GM23338 (cell line): ENCODE data around the gene WNT2. TPM values are rescaled to one million over a fixed set of nuclear protein-coding genes. Genes with fewer than 3 reads are reported as not detected.
A peak's percentile ranks its signal among the peaks of the same experiment; 100 is the strongest.

Source experiments
- ATAC-seq: fragments of 200-7000 bp; cut with Tn5 transposase; 3 replicates; pipeline ENCODE4 v1.9.1; 2020
- DNase-seq: peaks from one replicate; pipeline ENCODE4 v3.0.0-alpha.2; 2015; ENCODE audit warnings: low spot score
- H2AFZ ChIP-seq: fragments of 200-600 bp; sonication (generic); 2 replicates; pipeline ENCODE4 v1.8.0; 2016; ENCODE audit warnings: antibody characterized with exemption, mild to moderate bottlenecking, moderate library complexity
- H3F3A ChIP-seq: fragments of 200-600 bp; sonication (generic); replicated peaks from 2 replicates; pipeline ENCODE4 v1.8.0; 2017; ENCODE audit warnings: antibody characterized with exemption, mixed run types, low read depth
- H3K27ac ChIP-seq: fragments of 200-600 bp; sonication (generic); 2 replicates; pipeline ENCODE4 v1.6.1; 2016; ENCODE audit warnings: low read depth
- H3K27me3 ChIP-seq: fragments of 200-600 bp; sonication (generic); 2 replicates; pipeline ENCODE4 v1.8.0; 2016; ENCODE audit warnings: mild to moderate bottlenecking, mixed run types, moderate library complexity; ENCODE audit not compliant: insufficient read depth
- H3K36me3 ChIP-seq: fragments of 200-600 bp; sonication (generic); 2 replicates; pipeline ENCODE4 v1.8.0; 2016; ENCODE audit warnings: mild to moderate bottlenecking; ENCODE audit not compliant: insufficient read depth
- H3K4me1 ChIP-seq: fragments of 200-600 bp; sonication (generic); 2 replicates; pipeline ENCODE4 v1.8.0; 2016; ENCODE audit warnings: mild to moderate bottlenecking, moderate library complexity; ENCODE audit not compliant: insufficient read depth
- H3K4me2 ChIP-seq: fragments of 200-600 bp; sonication (generic); 2 replicates; pipeline ENCODE4 v1.7.1; 2017; ENCODE audit warnings: mixed run types
- H3K4me3 ChIP-seq: fragments of 200-600 bp; sonication (generic); 2 replicates; pipeline ENCODE4 v1.6.1; 2016; ENCODE audit warnings: mixed run types
- H3K79me2 ChIP-seq: fragments of 200-600 bp; sonication (generic); replicated peaks from 2 replicates; pipeline ENCODE4 v1.8.0; 2017; ENCODE audit warnings: mild to moderate bottlenecking; ENCODE audit not compliant: insufficient read depth
- H3K9me2 ChIP-seq: fragments of 200-600 bp; sonication (generic); 2 replicates; pipeline ENCODE4 v1.8.0; 2017; ENCODE audit not compliant: insufficient read depth
- H4K20me1 ChIP-seq: fragments of 200-600 bp; sonication (generic); replicated peaks from 2 replicates; pipeline ENCODE4 v1.8.0; 2017; ENCODE audit warnings: mild to moderate bottlenecking; ENCODE audit not compliant: insufficient read depth
- H3K27ac Mint-ChIP-seq: 2 replicates; pipeline ENCODE4 v1.8.0; 2020; ENCODE audit warnings: inconsistent platforms, mild to moderate bottlenecking, moderate library complexity, mixed read lengths
- H3K27me3 Mint-ChIP-seq: 3 replicates; pipeline ENCODE4 v1.8.0; 2022; ENCODE audit warnings: low read depth, mild to moderate bottlenecking, moderate library complexity, mixed read lengths, inconsistent platforms; ENCODE audit not compliant: insufficient read depth, poor library complexity
- H3K36me3 Mint-ChIP-seq: 3 replicates; pipeline ENCODE4 v1.8.0; 2021; ENCODE audit warnings: low read depth, mild to moderate bottlenecking, inconsistent platforms, moderate library complexity, mixed read lengths
- H3K4me1 Mint-ChIP-seq: 3 replicates; pipeline ENCODE4 v1.8.0; 2020; ENCODE audit warnings: mild to moderate bottlenecking, inconsistent platforms, mixed read lengths
- H3K4me3 Mint-ChIP-seq: 3 replicates; pipeline ENCODE4 v1.8.0; 2021; ENCODE audit warnings: moderate library complexity, mild to moderate bottlenecking, inconsistent platforms, mixed read lengths
- H3K9me3 Mint-ChIP-seq: 3 replicates; pipeline ENCODE4 v1.8.0; 2020; ENCODE audit warnings: moderate library complexity, mild to moderate bottlenecking, inconsistent platforms, mixed read lengths
- CREB1 ChIP-seq: fragments of 250-450 bp; sonication (Bioruptor Pico); IDR thresholded peaks from 2 replicates; pipeline ENCODE4 v1.5.0; 2020; ENCODE audit warnings: low read depth, mild to moderate bottlenecking, moderate library complexity
- ETS1 ChIP-seq: IDR thresholded peaks from 2 replicates; pipeline ENCODE4 v1.6.1; 2016; ENCODE audit warnings: antibody characterized with exemption
- EZH2 ChIP-seq: fragments of 200-600 bp; sonication (generic); IDR thresholded peaks from one replicate; pipeline ENCODE4 v1.8.0; 2017; ENCODE audit warnings: antibody characterized with exemption, mild to moderate bottlenecking, low read depth; ENCODE audit not compliant: unreplicated experiment
- EZH2phosphoT487 ChIP-seq: fragments of 200-600 bp; sonication (generic); IDR thresholded peaks from one replicate; pipeline ENCODE4 v1.8.1; 2018; ENCODE audit warnings: antibody characterized with exemption; ENCODE audit not compliant: unreplicated experiment
- JUNB ChIP-seq: IDR thresholded peaks from one replicate; pipeline ENCODE4 v1.6.1; 2016; ENCODE audit warnings: antibody characterized with exemption; ENCODE audit not compliant: unreplicated experiment
- NANOG ChIP-seq: IDR thresholded peaks from 2 replicates; pipeline ENCODE4 v1.6.1; 2016; ENCODE audit warnings: antibody characterized with exemption, borderline replicate concordance
- REST ChIP-seq: IDR thresholded peaks from one replicate; pipeline ENCODE4 v1.6.1; 2018; ENCODE audit warnings: antibody characterized with exemption; ENCODE audit not compliant: unreplicated experiment
- ZNF114 ChIP-seq: fragments of 250-450 bp; sonication (Bioruptor Pico); IDR thresholded peaks from 2 replicates; pipeline ENCODE4 v1.5.0; 2020; ENCODE audit warnings: mild to moderate bottlenecking, moderate library complexity
- ZNF331 ChIP-seq: fragments of 250-450 bp; sonication (Bioruptor Pico); IDR thresholded peaks from 2 replicates; pipeline ENCODE4 v1.5.0; 2020; ENCODE audit warnings: low read depth, mild to moderate bottlenecking, moderate library complexity
- polyA plus RNA-seq: library from polyadenylated mRNA; unstranded; fragments of >200 nt; fragmentation: Nextera tagmentation; extraction: Ambion mirVana; gene quantifications from 2 replicates; pipeline ENCODE4 v1.2.1, GENCODE V29; 2016
- total RNA-seq: library from RNA; depleted of rRNA; stranded (reverse); fragments of >200 nt; shearing (Covaris generic); gene quantifications from 2 replicates; pipeline ENCODE4 v1.2.3, GENCODE V29; 2014
- TF ChIP-seq, protein P1 (sequence below): fragments of 250-450 bp; sonication (Bioruptor Pico); IDR thresholded peaks from 2 replicates; pipeline ENCODE4 v1.5.0; 2020; ENCODE audit warnings: mild to moderate bottlenecking, moderate library complexity

The WNT2 gene
- total and polyA plus RNA-seq, 2 experiments from 2014 or later, result not detected

DNA sequence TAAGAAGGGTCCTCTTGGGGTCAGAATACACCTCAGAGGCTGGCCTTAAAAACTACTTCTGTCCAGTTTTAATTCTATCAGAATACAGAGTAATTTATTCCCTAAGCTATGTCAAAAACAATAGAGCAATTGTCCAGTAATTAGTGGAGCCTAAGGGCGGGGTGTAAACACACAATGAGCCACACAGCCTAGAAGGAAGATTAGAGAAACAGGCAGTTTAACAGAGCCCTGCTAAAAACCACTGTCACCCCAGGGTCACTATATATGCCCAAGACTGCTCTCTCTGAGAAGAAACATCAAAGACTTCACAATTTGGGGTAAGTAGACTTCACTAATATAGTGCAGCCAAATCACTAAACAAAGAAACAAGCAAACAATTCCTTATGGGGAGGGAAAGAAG lies 27.2 kb upstream of the WNT2 start:
- Mint-ChIP-seq H3K4me1 (no peaks in the 10 kb centered on the region; the same call in 2 of the 3 replicates), H3K9me3 (no peaks in the 10 kb centered on the region), H3K4me3 (no peak overlapping the region), H3K36me3 (no peaks in the 10 kb centered on the region), H3K27ac (no peak overlapping the region), H3K27me3 (peaks cover 2% of the 10 kb centered on the region)
- no peaks in the 10 kb centered on the region for H3K36me3 ChIP-seq
- no peaks in the 10 kb centered on the region for H3K79me2 ChIP-seq
- TF ChIP-seq EZH2 (no peak), EZH2phosphoT487 (no peak), NANOG (no peak), REST (no peak), JUNB (no peak)
- no peak for DNase-seq
- no peaks in the 10 kb centered on the region for H4K20me1 ChIP-seq
- no peak for ATAC-seq
- no peaks in the 10 kb centered on the region for H3K27me3 ChIP-seq
- H3K4me2 ChIP-seq, result no peak overlapping the region
- no peak overlapping the region for H3K27ac ChIP-seq
- H3K4me3 ChIP-seq, result no peak overlapping the region
- no peaks in the 10 kb centered on the region for H3K9me2 ChIP-seq
- no peak overlapping the region; the same call in 1 of the 2 replicates for H2AFZ ChIP-seq
- H3F3A ChIP-seq, result no peaks in the 10 kb centered on the region
- H3K4me1 ChIP-seq, result no peaks in the 10 kb centered on the region

DNA sequence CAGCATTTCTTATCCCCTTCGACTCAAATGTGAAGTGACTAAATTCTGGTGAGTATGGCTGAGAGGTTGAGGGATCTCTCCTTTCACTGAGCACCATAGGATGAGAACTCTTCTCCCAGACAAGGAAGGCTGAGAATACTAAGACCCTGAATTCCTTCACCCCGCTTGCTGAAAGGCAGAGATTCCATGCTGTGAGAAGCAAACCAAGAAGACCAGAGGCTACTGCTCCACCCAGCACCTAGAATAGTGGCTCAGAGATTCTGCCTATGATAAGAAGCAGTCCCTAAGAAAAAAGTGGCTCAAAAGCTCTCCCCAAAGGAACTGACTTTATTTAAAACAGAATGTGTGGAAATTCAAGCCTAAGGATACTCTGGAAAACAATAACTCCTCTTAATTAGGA lies 26.7 kb upstream of the WNT2 start:
- H3K27me3 ChIP-seq, result no peaks in the 10 kb centered on the region
- TF ChIP-seq, protein P1, sequence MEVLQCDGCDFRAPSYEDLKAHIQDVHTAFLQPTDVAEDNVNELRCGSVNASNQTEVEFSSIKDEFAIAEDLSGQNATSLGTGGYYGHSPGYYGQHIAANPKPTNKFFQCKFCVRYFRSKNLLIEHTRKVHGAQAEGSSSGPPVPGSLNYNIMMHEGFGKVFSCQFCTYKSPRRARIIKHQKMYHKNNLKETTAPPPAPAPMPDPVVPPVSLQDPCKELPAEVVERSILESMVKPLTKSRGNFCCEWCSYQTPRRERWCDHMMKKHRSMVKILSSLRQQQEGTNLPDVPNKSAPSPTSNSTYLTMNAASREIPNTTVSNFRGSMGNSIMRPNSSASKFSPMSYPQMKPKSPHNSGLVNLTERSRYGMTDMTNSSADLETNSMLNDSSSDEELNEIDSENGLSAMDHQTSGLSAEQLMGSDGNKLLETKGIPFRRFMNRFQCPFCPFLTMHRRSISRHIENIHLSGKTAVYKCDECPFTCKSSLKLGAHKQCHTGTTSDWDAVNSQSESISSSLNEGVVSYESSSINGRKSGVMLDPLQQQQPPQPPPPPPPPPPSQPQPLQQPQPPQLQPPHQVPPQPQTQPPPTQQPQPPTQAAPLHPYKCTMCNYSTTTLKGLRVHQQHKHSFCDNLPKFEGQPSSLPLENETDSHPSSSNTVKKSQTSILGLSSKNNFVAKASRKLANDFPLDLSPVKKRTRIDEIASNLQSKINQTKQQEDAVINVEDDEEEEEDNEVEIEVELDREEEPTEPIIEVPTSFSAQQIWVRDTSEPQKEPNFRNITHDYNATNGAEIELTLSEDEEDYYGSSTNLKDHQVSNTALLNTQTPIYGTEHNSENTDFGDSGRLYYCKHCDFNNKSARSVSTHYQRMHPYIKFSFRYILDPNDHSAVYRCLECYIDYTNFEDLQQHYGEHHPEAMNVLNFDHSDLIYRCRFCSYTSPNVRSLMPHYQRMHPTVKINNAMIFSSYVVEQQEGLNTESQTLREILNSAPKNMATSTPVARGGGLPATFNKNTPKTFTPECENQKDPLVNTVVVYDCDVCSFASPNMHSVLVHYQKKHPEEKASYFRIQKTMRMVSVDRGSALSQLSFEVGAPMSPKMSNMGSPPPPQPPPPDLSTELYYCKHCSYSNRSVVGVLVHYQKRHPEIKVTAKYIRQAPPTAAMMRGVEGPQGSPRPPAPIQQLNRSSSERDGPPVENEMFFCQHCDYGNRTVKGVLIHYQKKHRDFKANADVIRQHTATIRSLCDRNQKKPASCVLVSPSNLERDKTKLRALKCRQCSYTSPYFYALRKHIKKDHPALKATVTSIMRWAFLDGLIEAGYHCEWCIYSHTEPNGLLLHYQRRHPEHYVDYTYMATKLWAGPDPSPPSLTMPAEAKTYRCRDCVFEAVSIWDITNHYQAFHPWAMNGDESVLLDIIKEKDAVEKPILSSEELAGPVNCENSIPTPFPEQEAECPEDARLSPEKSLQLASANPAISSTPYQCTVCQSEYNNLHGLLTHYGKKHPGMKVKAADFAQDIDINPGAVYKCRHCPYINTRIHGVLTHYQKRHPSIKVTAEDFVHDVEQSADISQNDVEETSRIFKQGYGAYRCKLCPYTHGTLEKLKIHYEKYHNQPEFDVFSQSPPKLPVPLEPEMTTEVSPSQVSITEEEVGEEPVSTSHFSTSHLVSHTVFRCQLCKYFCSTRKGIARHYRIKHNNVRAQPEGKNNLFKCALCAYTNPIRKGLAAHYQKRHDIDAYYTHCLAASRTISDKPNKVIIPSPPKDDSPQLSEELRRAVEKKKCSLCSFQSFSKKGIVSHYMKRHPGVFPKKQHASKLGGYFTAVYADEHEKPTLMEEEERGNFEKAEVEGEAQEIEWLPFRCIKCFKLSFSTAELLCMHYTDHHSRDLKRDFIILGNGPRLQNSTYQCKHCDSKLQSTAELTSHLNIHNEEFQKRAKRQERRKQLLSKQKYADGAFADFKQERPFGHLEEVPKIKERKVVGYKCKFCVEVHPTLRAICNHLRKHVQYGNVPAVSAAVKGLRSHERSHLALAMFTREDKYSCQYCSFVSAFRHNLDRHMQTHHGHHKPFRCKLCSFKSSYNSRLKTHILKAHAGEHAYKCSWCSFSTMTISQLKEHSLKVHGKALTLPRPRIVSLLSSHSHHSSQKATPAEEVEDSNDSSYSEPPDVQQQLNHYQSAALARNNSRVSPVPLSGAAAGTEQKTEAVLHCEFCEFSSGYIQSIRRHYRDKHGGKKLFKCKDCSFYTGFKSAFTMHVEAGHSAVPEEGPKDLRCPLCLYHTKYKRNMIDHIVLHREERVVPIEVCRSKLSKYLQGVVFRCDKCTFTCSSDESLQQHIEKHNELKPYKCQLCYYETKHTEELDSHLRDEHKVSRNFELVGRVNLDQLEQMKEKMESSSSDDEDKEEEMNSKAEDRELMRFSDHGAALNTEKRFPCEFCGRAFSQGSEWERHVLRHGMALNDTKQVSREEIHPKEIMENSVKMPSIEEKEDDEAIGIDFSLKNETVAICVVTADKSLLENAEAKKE (CRISPR knock-in tag), result no peak
- TF ChIP-seq ETS1 (no peak), EZH2phosphoT487 (no peak), JUNB (no peak), ZNF114 (CRISPR knock-in tag) (no peak), CREB1 (no peak), NANOG (no peak), ZNF331 (CRISPR knock-in tag) (no peak)

More for the DNA sequence above, 26.7 kb upstream of the WNT2 start:
- Mint-ChIP-seq H3K36me3 (no peaks in the 10 kb centered on the region), H3K27ac (no peak overlapping the region), H3K27me3 (peaks cover 2% of the 10 kb centered on the region), H3K9me3 (no peaks in the 10 kb centered on the region), H3K4me3 (no peak overlapping the region), H3K4me1 (no peaks in the 10 kb centered on the region; the same call in 2 of the 3 replicates)
- Histone ChIP-seq H2AFZ (peak overlapping the region; percentile 61; the same call in 1 of the 2 replicates), H4K20me1 (no peaks in the 10 kb centered on the region), H3K36me3 (no peaks in the 10 kb centered on the region), H3K27ac (no peak overlapping the region), H3K9me2 (no peaks in the 10 kb centered on the region), H3K4me3 (no peak overlapping the region), H3K4me2 (no peak overlapping the region), H3K79me2 (no peaks in the 10 kb centered on the region), H3F3A (no peaks in the 10 kb centered on the region), H3K4me1 (no peaks in the 10 kb centered on the region)
- ATAC-seq (peak; percentile 69), DNase-seq (peak; percentile 19)
